ENCODE data around the gene BCR. TPM values are rescaled to one million over a fixed set of nuclear protein-coding genes. Genes with fewer than 3 reads are reported as not detected.
"Not testable (repeated sequence)": the region's sequence is repeated elsewhere in the genome, so short reads cannot be mapped to it uniquely, and the experiment has no call there.

Gene BCR
- total and polyA plus RNA-seq, 2 of the 13 experiments (the other 11 are each of a cell fraction or from before 2014, with no cell fraction given) = 19.9 to 33.6 TPM

GRCh38 chr22:23306926-23307325 lies 126.6 kb downstream of the BCR start:
- Histone ChIP-seq H4K20me1 (ENCODE audit: insufficient read depth, low read length) (no peaks in the 10 kb centered on the region), H3K27ac (ENCODE audit: extremely low read length, insufficient read depth, low read length) (no peak overlapping the region), H3K79me2 (ENCODE audit: insufficient read depth, low read length) (no peaks in the 10 kb centered on the region), H3K4me3 (replicated peaks in 1 of 3; ENCODE audit: insufficient read depth in 1 of 3, low read depth in 2 of 3, low read length in 3 of 3) (no peak overlapping the region), H3K36me3 (replicated peaks in 1 of 2; ENCODE audit: control insufficient read depth in 1 of 2, insufficient read depth in 2 of 2, low read length in 2 of 2) (peaks cover 3 to 12% of the 10 kb centered on the region in 2 experiments; a peak in 3 of 5 replicates), H3K9ac (ENCODE audit: insufficient read depth, low read depth, low read length) (no peak overlapping the region), H3K27me3 (ENCODE audit: control insufficient read depth in 1 of 2, insufficient read depth in 2 of 2, low read length in 2 of 2) (no peaks in the 10 kb centered on the region), H3K4me2 (ENCODE audit: low read depth, low read length) (no peak overlapping the region), H3K9me3 (ENCODE audit: low read length) (no peaks in the 10 kb centered on the region), H3K4me1 (ENCODE audit: insufficient read depth, low read length) (no peaks in the 10 kb centered on the region), H2AFZ (ENCODE audit: low read length) (no peak overlapping the region)
- POLR2A ChIA-PET = no interaction called here
- CTCF ChIA-PET (ENCODE audit: low intra/inter-chr PET ratio, low total read pairs) = no interaction called here
- DNase-seq (ENCODE audit: low spot score) = no peak
- TF ChIP-seq RXRB (CRISPR knock-in tag; IDR thresholded peaks at IDR 0.05; ENCODE audit: borderline replicate concordance) = no peak
- no peak for TF ChIP-seq FOXC1 (CRISPR knock-in tag; IDR thresholded peaks at IDR 0.05; ENCODE audit: borderline replicate concordance)
- TF ChIP-seq ZBTB21 (CRISPR knock-in tag; IDR thresholded peaks at IDR 0.05) = no peak
- no peak for TF ChIP-seq NFIC (IDR thresholded peaks at IDR 0.05; ENCODE audit: low read length)
- TF ChIP-seq ZNF570 (CRISPR knock-in tag; IDR thresholded peaks at IDR 0.05; ENCODE audit: borderline replicate concordance) = no peak
- 100% methylated on average over 2 of the region's 3 CpGs for WGBS (ENCODE audit: low lambda C conversion rate)
- no peak for ATAC-seq
- FAIRE-seq = no peak
- in situ Hi-C loops (cut with HindIII; ENCODE audit: extremely low pct_ligation_motif_present, low pct_unique_long_range_greater_than_20kb) (no loop called here), intact Hi-C loops (cut with micrococcal nuclease; ENCODE audit: unreplicated experiment) (no loop called here)
- no TSS peak for BruUV-seq (replicated peaks)

GRCh38 chr22:23307511-23307910 lies 127.2 kb downstream of the BCR start:
- POLR2A ChIA-PET; H3K4me2 ChIP-seq (ENCODE audit: low read depth, low read length); H3K27me3 ChIP-seq (ENCODE audit: control insufficient read depth in 1 of 2, insufficient read depth in 2 of 2, low read length in 2 of 2); H4K20me1 ChIP-seq (ENCODE audit: insufficient read depth, low read length); H3K27ac ChIP-seq (ENCODE audit: extremely low read length, insufficient read depth, low read length); ATAC-seq; H2AFZ ChIP-seq (ENCODE audit: low read length); intact Hi-C loops (cut with micrococcal nuclease; ENCODE audit: unreplicated experiment); BruUV-seq (replicated peaks); FAIRE-seq; H3K4me1 ChIP-seq (ENCODE audit: insufficient read depth, low read length); in situ Hi-C loops (cut with HindIII; ENCODE audit: extremely low pct_ligation_motif_present, low pct_unique_long_range_greater_than_20kb); H3K9me3 ChIP-seq (ENCODE audit: low read length); H3K4me3 ChIP-seq (replicated peaks in 1 of 3; ENCODE audit: insufficient read depth in 1 of 3, low read depth in 2 of 3, low read length in 3 of 3); CTCF ChIA-PET (ENCODE audit: low intra/inter-chr PET ratio, low total read pairs); DNase-seq (ENCODE audit: low spot score); H3K79me2 ChIP-seq (ENCODE audit: insufficient read depth, low read length); H3K9ac ChIP-seq (ENCODE audit: insufficient read depth, low read depth, low read length); H3K36me3 ChIP-seq (replicated peaks in 1 of 2; ENCODE audit: control insufficient read depth in 1 of 2, insufficient read depth in 2 of 2, low read length in 2 of 2): not testable (repeated sequence)
- WGBS (ENCODE audit: low lambda C conversion rate) = 100% methylated on average over 3 of the region's 10 CpGs

- POLR2A ChIA-PET; H3K36me3 ChIP-seq (replicated peaks in 1 of 2; ENCODE audit: control insufficient read depth in 1 of 2, insufficient read depth in 2 of 2, low read length in 2 of 2); H3K9me3 ChIP-seq (ENCODE audit: low read length); BruUV-seq (replicated peaks); H3K9ac ChIP-seq (ENCODE audit: insufficient read depth, low read depth, low read length); H3K27ac ChIP-seq (ENCODE audit: extremely low read length, insufficient read depth, low read length); H3K4me2 ChIP-seq (ENCODE audit: low read depth, low read length); in situ Hi-C loops (cut with HindIII; ENCODE audit: extremely low pct_ligation_motif_present, low pct_unique_long_range_greater_than_20kb); H3K79me2 ChIP-seq (ENCODE audit: insufficient read depth, low read length); H3K27me3 ChIP-seq (ENCODE audit: control insufficient read depth in 1 of 2, insufficient read depth in 2 of 2, low read length in 2 of 2); H2AFZ ChIP-seq (ENCODE audit: low read length); H4K20me1 ChIP-seq (ENCODE audit: insufficient read depth, low read length); FAIRE-seq; CTCF ChIA-PET (ENCODE audit: low intra/inter-chr PET ratio, low total read pairs); H3K4me3 ChIP-seq (replicated peaks in 1 of 3; ENCODE audit: insufficient read depth in 1 of 3, low read depth in 2 of 3, low read length in 3 of 3); intact Hi-C loops (cut with micrococcal nuclease; ENCODE audit: unreplicated experiment); ATAC-seq; H3K4me1 ChIP-seq (ENCODE audit: insufficient read depth, low read length); DNase-seq (ENCODE audit: low spot score): not testable (repeated sequence)
- 100% methylated on average over 5 of the region's 12 CpGs for WGBS (ENCODE audit: low lambda C conversion rate)
Measured at GRCh38 chr22:23309261-23309660, 129.0 kb downstream of the BCR start.

GRCh38 chr22:23310443-23311097 lies 130.3 kb downstream of the BCR start:
- ATAC-seq; H3K4me2 ChIP-seq (ENCODE audit: low read depth, low read length); DNase-seq (ENCODE audit: low spot score); H3K36me3 ChIP-seq (replicated peaks in 1 of 2; ENCODE audit: control insufficient read depth in 1 of 2, insufficient read depth in 2 of 2, low read length in 2 of 2); in situ Hi-C loops (cut with HindIII; ENCODE audit: extremely low pct_ligation_motif_present, low pct_unique_long_range_greater_than_20kb); intact Hi-C loops (cut with micrococcal nuclease; ENCODE audit: unreplicated experiment); H4K20me1 ChIP-seq (ENCODE audit: insufficient read depth, low read length); H3K9me3 ChIP-seq (ENCODE audit: low read length); H3K4me1 ChIP-seq (ENCODE audit: insufficient read depth, low read length); H3K27ac ChIP-seq (ENCODE audit: extremely low read length, insufficient read depth, low read length); H3K79me2 ChIP-seq (ENCODE audit: insufficient read depth, low read length); H3K9ac ChIP-seq (ENCODE audit: insufficient read depth, low read depth, low read length); FAIRE-seq; POLR2A ChIA-PET; BruUV-seq (replicated peaks); H2AFZ ChIP-seq (ENCODE audit: low read length); H3K27me3 ChIP-seq (ENCODE audit: control insufficient read depth in 1 of 2, insufficient read depth in 2 of 2, low read length in 2 of 2); CTCF ChIA-PET (ENCODE audit: low intra/inter-chr PET ratio, low total read pairs); H3K4me3 ChIP-seq (replicated peaks in 1 of 3; ENCODE audit: insufficient read depth in 1 of 3, low read depth in 2 of 3, low read length in 3 of 3): not testable (repeated sequence)
- whole genome bisulfite sequencing (ENCODE audit: low lambda C conversion rate) = 80% methylated on average over 3 of the region's 15 CpGs
